ENCODE results near the gene FKBP5.
A peak's percentile ranks its signal among the peaks of the same experiment; 100 is the strongest.

The FKBP5 gene

GRCh38 chr6:35669451-35670045, 19.2 kb downstream of the FKBP5 start:
- peak; percentile 44 for FAIRE-seq
- no peak for TF ChIP-seq POLR2A (IDR thresholded peaks at IDR 0.05; ENCODE audit: low read depth, low read length)
- no peak for TF ChIP-seq POLR2AphosphoS5 (IDR thresholded peaks at IDR 0.05; ENCODE audit: low read depth, low read length)
- no peak for TF ChIP-seq TAF1 (IDR thresholded peaks at IDR 0.05; ENCODE audit: borderline replicate concordance, low read depth, low read length)
- DNase-seq (ENCODE audit: insufficient read length), result no peak

DNA sequence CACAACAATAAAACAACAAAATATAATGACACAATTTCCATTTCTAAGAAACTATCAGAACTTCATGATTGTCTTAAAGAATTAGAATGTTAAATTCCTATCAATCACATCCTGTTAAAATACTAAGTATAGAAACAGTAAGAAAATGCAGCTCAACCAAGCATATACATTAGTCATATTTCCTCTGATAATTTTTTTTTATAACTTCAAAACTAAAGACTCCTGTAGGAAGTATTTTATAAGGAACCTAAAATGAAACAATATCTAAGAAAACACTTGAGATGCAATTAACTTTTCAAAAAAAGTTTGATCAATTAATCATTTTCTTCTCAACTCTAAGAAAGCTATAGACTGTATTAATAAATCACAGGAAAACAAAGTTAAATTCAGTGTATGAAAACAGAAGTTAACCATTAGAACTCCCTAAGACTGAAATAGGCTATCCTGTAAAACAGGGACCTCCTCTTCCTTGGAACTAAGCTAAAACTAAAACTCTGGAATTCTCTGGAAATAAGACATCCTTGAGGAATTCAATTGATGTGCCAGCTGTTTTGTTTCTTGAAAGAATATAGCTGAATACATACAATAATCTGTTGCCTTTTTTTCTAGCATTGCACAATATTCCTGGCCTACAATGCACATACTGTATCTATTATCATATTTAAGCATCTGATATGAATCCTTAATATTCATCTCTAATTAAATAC, 19.8 kb downstream of the FKBP5 start:
- TF ChIP-seq POLR2A (IDR thresholded peaks at IDR 0.05; ENCODE audit: low read depth, low read length), result no peak
- TF ChIP-seq TAF1 (IDR thresholded peaks at IDR 0.05; ENCODE audit: borderline replicate concordance, low read depth, low read length), result no peak
- no peak for TF ChIP-seq POLR2AphosphoS5 (IDR thresholded peaks at IDR 0.05; ENCODE audit: low read depth, low read length)
- FAIRE-seq (no peak), DNase-seq (ENCODE audit: insufficient read length) (no peak)

DNA sequence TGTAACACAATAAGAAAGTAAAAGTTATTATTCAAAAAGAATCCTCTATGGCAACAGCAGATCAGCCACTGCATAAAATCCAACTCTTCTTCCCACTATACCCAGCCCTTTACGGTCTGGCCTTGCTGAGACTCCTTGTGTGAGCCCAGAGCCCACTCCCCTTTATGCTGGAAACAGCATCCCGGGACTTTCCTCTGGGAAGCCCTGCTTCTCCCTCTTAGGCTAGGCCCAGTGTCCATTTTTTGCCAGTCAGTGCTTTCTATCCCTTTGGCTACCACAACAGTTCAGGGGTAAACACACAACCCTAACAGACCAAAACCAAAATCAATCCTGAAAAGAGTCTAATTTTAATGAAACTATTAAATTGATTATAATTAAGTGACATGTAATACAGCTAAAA, 20.6 kb downstream of the FKBP5 start:
- FAIRE-seq, result no peak
- TF ChIP-seq POLR2A (IDR thresholded peaks at IDR 0.05; ENCODE audit: low read depth, low read length) (no peak), POLR2AphosphoS5 (IDR thresholded peaks at IDR 0.05; ENCODE audit: low read depth, low read length) (no peak), TAF1 (IDR thresholded peaks at IDR 0.05; ENCODE audit: borderline replicate concordance, low read depth, low read length) (no peak)

DNA sequence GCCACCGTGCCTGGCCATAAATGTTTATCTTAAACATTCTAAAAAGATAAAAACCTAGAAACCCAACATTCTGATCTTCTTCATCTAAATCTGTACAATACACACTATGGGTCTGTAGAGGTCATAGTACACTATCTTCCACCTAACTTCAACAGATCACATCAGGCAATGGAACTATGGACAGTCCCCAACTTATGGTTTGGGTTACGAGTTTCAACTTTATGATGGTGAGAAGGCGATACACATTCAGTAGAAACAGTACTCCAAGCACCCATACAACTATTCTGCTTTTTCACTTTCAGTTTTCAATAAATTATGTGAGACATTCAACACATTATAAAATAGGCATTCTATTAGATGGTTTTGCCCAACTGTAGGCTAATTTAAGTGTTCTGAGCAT, 23.1 kb downstream of the FKBP5 start:
- TF ChIP-seq POLR2AphosphoS5 (IDR thresholded peaks at IDR 0.05; ENCODE audit: low read depth, low read length) (no peak), TAF1 (IDR thresholded peaks at IDR 0.05; ENCODE audit: borderline replicate concordance, low read depth, low read length) (no peak), POLR2A (IDR thresholded peaks at IDR 0.05; ENCODE audit: low read depth, low read length) (no peak)
- peak; percentile 67 for FAIRE-seq
- DNase-seq (ENCODE audit: insufficient read length), result no peak

More for the DNA sequence above, 20.6 kb downstream of the FKBP5 start:
- no peak for DNase-seq (ENCODE audit: insufficient read length)

DNA sequence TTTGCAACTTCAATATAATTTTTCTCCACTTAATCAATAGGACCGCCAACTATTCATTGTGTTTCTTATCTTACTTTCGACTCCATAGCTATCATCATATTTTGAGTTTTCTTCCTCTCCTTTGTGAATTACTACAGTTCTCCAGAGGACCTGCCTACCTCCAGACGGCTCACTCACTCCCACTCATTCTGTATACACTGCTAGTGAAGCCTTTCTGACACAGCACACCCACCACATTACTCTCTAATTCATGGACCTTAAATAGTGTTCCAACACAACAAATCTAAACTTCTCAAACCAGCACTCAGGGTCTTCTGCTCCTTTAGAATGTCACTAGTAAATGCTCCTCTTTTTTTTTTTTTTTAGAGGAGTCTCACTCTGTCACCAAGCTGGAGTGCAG, 23.8 kb downstream of the FKBP5 start:
- DNase-seq (ENCODE audit: insufficient read length) (no peak), FAIRE-seq (no peak)
- TF ChIP-seq POLR2A (IDR thresholded peaks at IDR 0.05; ENCODE audit: low read depth, low read length) (no peak), POLR2AphosphoS5 (IDR thresholded peaks at IDR 0.05; ENCODE audit: low read depth, low read length) (no peak), TAF1 (IDR thresholded peaks at IDR 0.05; ENCODE audit: borderline replicate concordance, low read depth, low read length) (no peak)

DNA sequence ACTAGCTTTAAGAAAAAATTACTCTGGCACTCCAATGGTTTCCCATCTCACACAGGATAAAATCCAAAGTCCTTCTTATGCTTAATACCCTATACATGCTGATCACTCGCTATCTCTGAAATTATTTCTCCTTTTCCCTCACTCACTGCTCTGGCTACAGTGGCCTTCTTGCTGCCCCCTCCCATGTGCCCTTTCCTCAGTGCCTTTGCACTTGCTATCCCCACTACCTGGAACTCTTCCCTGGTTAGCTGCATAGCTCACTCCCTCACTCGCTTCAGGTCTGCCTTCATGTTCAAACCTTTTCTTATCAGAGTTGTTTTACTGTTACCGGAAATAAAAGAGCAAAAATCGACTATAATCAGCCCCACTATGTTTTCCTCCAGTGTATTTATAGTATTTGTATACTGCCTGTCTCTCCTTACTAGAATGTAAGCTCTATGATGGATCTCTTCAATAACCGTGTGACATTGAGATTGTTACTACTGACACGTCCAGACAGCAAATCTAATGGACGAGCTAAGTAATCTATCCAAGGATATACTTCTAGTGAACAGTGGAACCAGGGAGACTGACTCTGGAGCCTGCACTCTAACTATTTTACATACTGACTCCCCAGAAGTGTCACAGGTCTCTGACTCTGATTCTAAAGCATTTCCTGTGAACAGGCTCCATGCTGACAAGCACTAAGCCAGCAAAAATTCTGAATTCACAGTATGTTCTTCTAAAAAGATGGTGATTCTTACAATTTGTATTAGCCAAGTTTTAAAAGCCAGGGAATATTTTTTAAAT, 25.1 kb downstream of the FKBP5 start:
- DNase-seq (ENCODE audit: insufficient read length), result no peak
- TF ChIP-seq POLR2AphosphoS5 (IDR thresholded peaks at IDR 0.05; ENCODE audit: low read depth, low read length), result no peak
- FAIRE-seq, result peak; percentile 70

- DNase-seq (ENCODE audit: insufficient read length) (no peak), FAIRE-seq (peak; percentile 60)
- no peak for TF ChIP-seq POLR2A (IDR thresholded peaks at IDR 0.05; ENCODE audit: low read depth, low read length)
- TF ChIP-seq POLR2AphosphoS5 (IDR thresholded peaks at IDR 0.05; ENCODE audit: low read depth, low read length), result no peak
- no peak for TF ChIP-seq TAF1 (IDR thresholded peaks at IDR 0.05; ENCODE audit: borderline replicate concordance, low read depth, low read length)
These were observed 25.7 kb downstream of the FKBP5 start for GRCh38 chr6:35662999-35663398.

DNA sequence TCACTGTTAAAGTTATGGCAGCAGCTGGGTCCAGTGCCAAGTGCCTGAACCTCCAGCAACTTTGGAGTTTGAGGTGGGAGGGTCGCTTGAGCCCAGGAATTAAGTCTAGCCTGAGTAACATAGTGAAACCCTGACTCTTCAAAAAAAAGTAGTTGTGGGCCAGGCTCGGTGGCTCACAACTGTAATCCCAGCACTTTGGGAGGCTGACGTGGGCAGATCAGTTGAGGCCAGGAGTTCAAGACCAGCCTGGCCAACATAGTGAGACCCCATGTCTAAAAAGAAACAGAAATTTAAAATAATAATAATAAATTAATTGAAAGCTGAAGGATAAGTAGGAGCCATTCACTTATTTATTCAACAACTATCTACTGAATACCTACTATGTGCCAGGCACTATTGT, 33.8 kb downstream of the FKBP5 start:
- TF ChIP-seq TAF1 (IDR thresholded peaks at IDR 0.05; ENCODE audit: borderline replicate concordance, low read depth, low read length), result no peak
- DNase-seq (ENCODE audit: insufficient read length) (no peak), FAIRE-seq (no peak)

DNA sequence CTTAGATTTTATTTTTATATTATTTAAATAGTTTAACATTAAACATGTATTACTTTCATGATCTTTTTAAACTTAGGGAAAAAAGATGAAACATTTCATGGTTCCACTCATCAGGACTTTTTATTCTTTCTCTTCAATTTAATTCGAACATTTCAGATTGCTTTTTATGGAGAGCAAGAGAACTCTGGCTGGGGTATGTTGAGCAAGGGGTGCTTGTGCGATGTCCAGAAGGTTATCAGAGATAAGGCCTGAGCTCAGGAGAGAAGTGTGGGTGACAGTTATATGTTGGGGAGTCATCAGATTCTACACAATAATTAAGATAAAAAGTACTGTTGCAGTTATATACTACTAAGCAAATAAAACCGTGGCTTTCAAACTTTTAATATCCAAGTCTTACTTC, 37.5 kb downstream of the FKBP5 start:
- no peak for FAIRE-seq
- DNase-seq (ENCODE audit: insufficient read length), result no peak
- TF ChIP-seq TAF1 (IDR thresholded peaks at IDR 0.05; ENCODE audit: borderline replicate concordance, low read depth, low read length) (no peak), POLR2A (IDR thresholded peaks at IDR 0.05; ENCODE audit: low read depth, low read length) (no peak), POLR2AphosphoS5 (IDR thresholded peaks at IDR 0.05; ENCODE audit: low read depth, low read length) (no peak)

GRCh38 chr6:35650015-35650414, 38.7 kb downstream of the FKBP5 start:
- DNase-seq (ENCODE audit: insufficient read length) (no peak), FAIRE-seq (no peak)
- no peak for TF ChIP-seq POLR2AphosphoS5 (IDR thresholded peaks at IDR 0.05; ENCODE audit: low read depth, low read length)
- no peak for TF ChIP-seq POLR2A (IDR thresholded peaks at IDR 0.05; ENCODE audit: low read depth, low read length)
- no peak for TF ChIP-seq TAF1 (IDR thresholded peaks at IDR 0.05; ENCODE audit: borderline replicate concordance, low read depth, low read length)

GRCh38 chr6:35648203-35648602, 40.5 kb downstream of the FKBP5 start:
- FAIRE-seq (no peak), DNase-seq (ENCODE audit: insufficient read length) (no peak)
- TF ChIP-seq POLR2AphosphoS5 (IDR thresholded peaks at IDR 0.05; ENCODE audit: low read depth, low read length) (no peak), POLR2A (IDR thresholded peaks at IDR 0.05; ENCODE audit: low read depth, low read length) (no peak), TAF1 (IDR thresholded peaks at IDR 0.05; ENCODE audit: borderline replicate concordance, low read depth, low read length) (no peak)

DNA sequence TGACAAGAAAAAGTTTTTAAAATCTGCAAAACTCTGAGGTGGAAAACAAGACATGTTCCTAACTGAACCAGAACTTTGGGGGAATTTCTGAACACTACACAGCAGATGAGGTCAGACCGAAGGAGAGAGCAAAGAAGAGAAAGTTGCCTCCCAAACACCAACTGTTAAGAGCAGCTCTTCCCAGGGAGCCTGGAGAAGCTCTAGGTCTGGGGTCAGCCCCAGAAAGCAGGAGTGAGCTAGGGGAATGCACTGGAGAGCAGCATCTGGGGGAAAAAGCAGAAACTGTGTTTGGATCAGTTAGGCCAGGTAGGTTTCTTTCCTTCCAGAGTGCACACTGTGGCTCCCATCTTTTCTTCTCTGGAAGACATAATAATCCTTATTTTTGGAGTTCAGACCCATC, 41.3 kb downstream of the FKBP5 start:
- DNase-seq (ENCODE audit: insufficient read length) (no peak), FAIRE-seq (no peak)
- TF ChIP-seq TAF1 (IDR thresholded peaks at IDR 0.05; ENCODE audit: borderline replicate concordance, low read depth, low read length) (no peak), POLR2A (IDR thresholded peaks at IDR 0.05; ENCODE audit: low read depth, low read length) (no peak), POLR2AphosphoS5 (IDR thresholded peaks at IDR 0.05; ENCODE audit: low read depth, low read length) (no peak)

Measured in GM12892 (cell line).